PC-3 (cell line): Measurements from ENCODE around the gene UBC.

Experiments used
- EZH2phosphoT487 ChIP-seq: fragments of 300-600 bp; sonication (generic); IDR thresholded peaks from 2 replicates; pipeline ENCODE4 v1.6.1; 2018; ENCODE audit warnings: mild to moderate bottlenecking, antibody characterized with exemption, low read length, borderline replicate concordance
- TF ChIP-seq, protein P1 (sequence below): fragments of 300-600 bp; sonication (generic); conservative IDR thresholded peaks from 2 replicates; pipeline ENCODE4 v1.5.1; 2017; ENCODE audit warnings: antibody characterized with exemption, low read depth, mild to moderate bottlenecking, low read length

DNA sequence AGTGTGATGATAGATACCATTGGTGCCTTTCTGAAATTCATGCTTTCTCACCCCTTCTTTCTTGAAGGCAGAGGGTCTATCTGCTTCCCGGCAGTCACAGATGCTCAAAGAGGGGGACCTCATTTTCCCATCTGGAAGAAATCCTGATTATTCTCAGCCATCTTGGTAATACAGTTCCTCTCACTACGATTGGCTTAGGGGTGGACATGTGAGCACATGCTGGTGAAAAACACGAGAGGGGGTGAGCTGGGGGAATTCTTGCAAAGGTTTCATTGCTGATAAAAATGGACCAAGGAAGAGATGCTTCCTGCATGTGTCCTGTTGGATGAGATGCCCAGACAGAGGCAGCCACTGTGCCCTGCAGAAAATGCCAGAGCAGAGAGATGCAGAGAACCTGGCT is 37.0 kb downstream of the UBC start:
- TF ChIP-seq EZH2phosphoT487, result no peak
- TF ChIP-seq, protein P1, sequence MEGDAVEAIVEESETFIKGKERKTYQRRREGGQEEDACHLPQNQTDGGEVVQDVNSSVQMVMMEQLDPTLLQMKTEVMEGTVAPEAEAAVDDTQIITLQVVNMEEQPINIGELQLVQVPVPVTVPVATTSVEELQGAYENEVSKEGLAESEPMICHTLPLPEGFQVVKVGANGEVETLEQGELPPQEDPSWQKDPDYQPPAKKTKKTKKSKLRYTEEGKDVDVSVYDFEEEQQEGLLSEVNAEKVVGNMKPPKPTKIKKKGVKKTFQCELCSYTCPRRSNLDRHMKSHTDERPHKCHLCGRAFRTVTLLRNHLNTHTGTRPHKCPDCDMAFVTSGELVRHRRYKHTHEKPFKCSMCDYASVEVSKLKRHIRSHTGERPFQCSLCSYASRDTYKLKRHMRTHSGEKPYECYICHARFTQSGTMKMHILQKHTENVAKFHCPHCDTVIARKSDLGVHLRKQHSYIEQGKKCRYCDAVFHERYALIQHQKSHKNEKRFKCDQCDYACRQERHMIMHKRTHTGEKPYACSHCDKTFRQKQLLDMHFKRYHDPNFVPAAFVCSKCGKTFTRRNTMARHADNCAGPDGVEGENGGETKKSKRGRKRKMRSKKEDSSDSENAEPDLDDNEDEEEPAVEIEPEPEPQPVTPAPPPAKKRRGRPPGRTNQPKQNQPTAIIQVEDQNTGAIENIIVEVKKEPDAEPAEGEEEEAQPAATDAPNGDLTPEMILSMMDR, result no peak
